Heart left ventricle (tissue), 16 donors: ENCODE data around the gene ZDHHC14. TPM values are rescaled to one million over a fixed set of nuclear protein-coding genes. Genes with fewer than 3 reads are reported as not detected.
"Not testable (repeated sequence)": the region's sequence is repeated elsewhere in the genome, so short reads cannot be mapped to it uniquely, and the experiment has no call there.

Experiments
- ATAC-seq, 4 donors: fragments of 200-7000 bp; cut with Tn5 transposase; one replicate each; pipeline ENCODE4 v1.9.1; 2020 to 2022; ENCODE audit warnings: moderate library complexity in 4 of 4, mild to moderate bottlenecking in 3 of 4, moderate number of reproducible peaks in 1 of 4
- DNase-seq, 5 donors: peaks; one replicate each; pipeline ENCODE4 v3.0.0-alpha.2; 2020
- H3K27ac ChIP-seq, 12 donors: fragments of 200-600 bp; sonication (generic) in 4 of 12; one replicate each; pipeline versions ENCODE4 v1.5.0 to v1.8.0; 2016 to 2022; ENCODE audit warnings: mild to moderate bottlenecking in 2 of 12
- H3K27me3 ChIP-seq, 9 donors: fragments of 200-600 bp; sonication (generic) in 2 of 9; one replicate each; pipeline versions ENCODE4 v1.5.1 to v1.8.0; 2016 to 2022; ENCODE audit warnings: mild to moderate bottlenecking in 3 of 9
- H3K36me3 ChIP-seq, 9 donors: fragments of 200-600 bp; sonication (generic) in 2 of 9; one replicate each; pipeline versions ENCODE4 v1.5.0 to v1.8.0; 2018 to 2022; ENCODE audit warnings: mild to moderate bottlenecking in 2 of 9
- H3K4me1 ChIP-seq, 12 donors: fragments of 200-600 bp; sonication (generic) in 4 of 12; one replicate each; pipeline versions ENCODE4 v1.5.0 to v1.8.0; 2016 to 2022; ENCODE audit warnings: mild to moderate bottlenecking in 3 of 12
- H3K4me3 ChIP-seq, 12 donors: fragments of 200-600 bp; sonication (generic) in 4 of 12; one replicate each; pipeline versions ENCODE4 v1.5.0 to v1.8.0; 2017 to 2022; ENCODE audit warnings: mild to moderate bottlenecking in 9 of 12, moderate library complexity in 4 of 12
- H3K9me3 ChIP-seq, 12 donors: fragments of 200-600 bp; sonication (generic) in 4 of 12; one replicate each; pipeline versions ENCODE4 v1.5.0 to v1.8.0; 2016 to 2022; ENCODE audit warnings: mild to moderate bottlenecking in 1 of 12
- CTCF ChIP-seq, 12 donors: fragments of 200-600 bp; sonication (generic) in 4 of 12; IDR thresholded peaks; one replicate each; pipeline versions ENCODE4 v1.5.0 to v1.8.0; 2018 to 2022; ENCODE audit warnings: antibody characterized with exemption in 12 of 12, mild to moderate bottlenecking in 5 of 12
- POLR2A ChIP-seq, 2 donors: fragments of 450-650 bp; IDR thresholded peaks; one replicate each; pipeline ENCODE4 v1.6.1; 2017; ENCODE audit warnings: antibody characterized with exemption in 2 of 2, mild to moderate bottlenecking in 2 of 2, moderate library complexity in 2 of 2
- WGBS, 4 donors: extraction: QIAGEN DNeasy Blood & Tissue Kit in 2 of 4; methylation state at CpG; one replicate each; pipeline versions ENCODE4 v1.1.5 to v1.1.7; 2013 to 2018; 5-methylcytosine and 5-hydroxymethylcytosine counted together
- intact Hi-C, 10 donors: fragments of 100-400 bp; cut with DNase I; formaldehyde crosslinking; loops; one replicate each; pipeline versions ENCODE4 v1.11.1 to v1.14.2; 2022
- polyA plus RNA-seq, 2 donors: library from polyadenylated mRNA; stranded (reverse); fragments of 200-250 nt; gene quantifications; one replicate each; pipeline ENCODE4 v1.2.3, GENCODE V29; 2013
- total RNA-seq, 9 donors: library from RNA; depleted of rRNA in 2 of 9; stranded (reverse); fragments of >200 nt in 2 of 9; fragmentation: NEBNext Ultra II Directional in 3 of 9; extraction: Animal tissue kit (Norgen Biotek cat#: 25700) in 3 of 9; gene quantifications; one replicate each; pipeline versions ENCODE4 v1.1.0 to v1.2.4, GENCODE V29; 2016 to 2023
- donor health status: ischemic (EF 13 %, LVEDD 7.1; RV severe dilation, severe dysfunction).
- donor health status: healthy with polysubstance abuse.
- donor health status: DM: no; HTN: yes; CAD: no.
- donor health status: DM: no; HTN: no; CAD: no.
- donor health status: ischemic (EF 25% LVEDD 6.9; RV normal size, moderate dysfunction).
- donor health status: ischemic (EF 25% LVEDD 5.7; RV mildly dilated, moderate dysfunction).
- donor health status: healthy.
- donor health status: DM: yes; HTN: yes; CAD: no.
- donor health status: ischemic (EF 35%, LVEDD 5.7; RV mildly dilated, moderate dysfunction).
- donor health status: nonischemic (EF 11% LVEDD 7.7; RV severe dilation, severe dysfunction).
- donor health status: DM: yes; HTN: yes; CAD: no.
- donor health status: PGD.
- donor health status: ischemic (EF 29% LVEDD 5.4; RV normal size, mild dysfunction).
- donor health status: nonischemic (EF 23%, LVEDD 6.1; RV moderate dilation, normal function).

The ZDHHC14 gene
- total and polyA plus RNA-seq, 11 donors, result 7.0 to 25.8 (median 15.4) TPM

DNA sequence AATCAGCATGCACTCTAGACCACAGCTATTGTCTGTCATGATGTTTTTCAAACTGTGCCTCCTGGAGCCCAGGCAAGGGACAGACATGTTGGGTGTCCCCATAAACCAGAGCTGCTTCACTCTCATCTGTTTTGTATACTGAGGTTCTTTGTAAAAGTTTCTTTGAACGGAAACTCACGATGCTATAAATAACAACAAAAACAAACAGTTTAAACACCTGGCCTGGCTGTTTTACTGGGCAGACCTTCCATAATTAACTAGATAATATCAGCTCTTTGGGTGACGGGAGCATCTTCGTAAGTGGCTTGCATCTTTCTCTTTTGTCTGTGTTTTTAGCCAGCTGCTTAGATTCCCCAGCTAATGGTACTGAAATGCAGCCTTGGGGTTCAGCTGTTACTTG is 190.3 kb downstream of the ZDHHC14 start:
- Histone ChIP-seq H3K27me3 (no peaks in the 10 kb centered on the region), H3K36me3 (no peaks in the 10 kb centered on the region), H3K27ac (no peak overlapping the region), H3K4me1 (peaks cover 0 to 10% (median 0%) of the 10 kb centered on the region in 12 donors), H3K4me3 (no peak overlapping the region), H3K9me3 (peaks cover 0 to 8% (median 0%) of the 10 kb centered on the region in 12 donors)
- TF ChIP-seq CTCF (IDR thresholded peaks at IDR 0.05), result no peak
- TF ChIP-seq POLR2A (IDR thresholded peaks at IDR 0.05), result no peak
- ATAC-seq, result no peak
- WGBS, 4 donors, result 57 to 74% (median 60%) methylated on average over 4 of the region's 4 CpGs
- no peak for DNase-seq
- intact Hi-C loops, result loop anchor here in 3 of 10 donors (10.0 kb wide), 1 partner anchor 186 kb away; the partner anchor contains the start of gene ZDHHC14 (in 3 of the 3)

DNA sequence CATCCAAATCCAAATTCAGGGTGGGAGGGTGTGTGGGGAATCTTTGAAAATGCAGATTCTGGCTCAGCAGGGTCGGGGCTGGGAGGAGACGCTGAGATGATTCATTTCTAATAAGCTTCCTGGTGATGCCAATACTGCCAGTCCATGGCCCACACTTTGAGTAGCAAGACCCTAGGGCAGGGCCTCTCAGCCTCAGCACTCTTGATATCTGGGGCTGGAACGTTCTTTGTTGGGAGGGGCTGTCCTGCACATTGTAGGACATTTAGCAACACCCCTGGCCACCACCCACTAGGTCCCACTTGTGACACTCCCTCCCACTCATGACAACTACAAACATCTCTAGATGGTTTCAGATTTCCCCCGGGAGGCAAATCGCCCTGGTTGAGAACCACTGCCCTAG is 191.0 kb downstream of the ZDHHC14 start:
- ATAC-seq (no peak), DNase-seq (no peak)
- Histone ChIP-seq H3K36me3 (no peaks in the 10 kb centered on the region), H3K27ac (no peak overlapping the region), H3K4me1 (peaks cover 0 to 10% (median 0%) of the 10 kb centered on the region in 12 donors), H3K27me3 (no peaks in the 10 kb centered on the region), H3K4me3 (no peak overlapping the region), H3K9me3 (peaks cover 0 to 9% (median 0%) of the 10 kb centered on the region in 12 donors)
- no peak for TF ChIP-seq CTCF (IDR thresholded peaks at IDR 0.05)
- TF ChIP-seq POLR2A (IDR thresholded peaks at IDR 0.05), result no peak
- intact Hi-C loops, result loop anchor here in 3 of 10 donors (10.0 kb wide), 1 partner anchor 187 kb away; the partner anchor contains the start of gene ZDHHC14 (in 3 of the 3)
- 86 to 94% (median 91%) methylated on average over 5 of the region's 5 CpGs for WGBS, 4 donors

- Histone ChIP-seq H3K9me3 (peaks cover 0 to 15% (median 0%) of the 10 kb centered on the region in 12 donors), H3K4me3 (no peak overlapping the region), H3K27ac (no peak overlapping the region), H3K27me3 (no peaks in the 10 kb centered on the region), H3K4me1 (peaks cover 0 to 13% (median 3%) of the 10 kb centered on the region in 12 donors), H3K36me3 (no peaks in the 10 kb centered on the region)
- ATAC-seq, result peak in 3 of 4 donors; percentile 64 to 68 (median 64)
- WGBS, 4 donors, result 56 to 76% (median 71%) methylated on average over 5 of the region's 5 CpGs
- intact Hi-C loops, result loop anchor here in 4 of 10 donors (5.0 to 10.0 kb wide), 2 partner anchors 190 to 258 kb away; partner anchors contain the start of gene ZDHHC14 (in 3 of the 4)
- TF ChIP-seq CTCF (IDR thresholded peaks at IDR 0.05) (peak in 3 of 12 donors; percentile 14 to 28 (median 17)), POLR2A (IDR thresholded peaks at IDR 0.05) (no peak)
- no peak for DNase-seq
Measured at GRCh38 chr6:157574851-157575424, 193.9 kb downstream of the ZDHHC14 start.

- H3K27me3 ChIP-seq, result no peaks in the 10 kb centered on the region
- WGBS, 4 donors, result 79 to 90% (median 89%) methylated on average over 9 of the region's 9 CpGs
- intact Hi-C loops, result loop anchor here in 4 of 10 donors (5.0 to 10.0 kb wide), 2 partner anchors 191 to 258 kb away; partner anchors contain the start of gene ZDHHC14 (in 3 of the 4)
- H3K27ac ChIP-seq, result no peak overlapping the region
- H3K9me3 ChIP-seq, result peaks cover 0 to 15% (median 0%) of the 10 kb centered on the region in 12 donors
- peaks cover 0 to 18% (median 8%) of the 10 kb centered on the region in 12 donors for H3K4me1 ChIP-seq
- H3K36me3 ChIP-seq, result no peaks in the 10 kb centered on the region
- TF ChIP-seq CTCF (IDR thresholded peaks at IDR 0.05) (no peak), POLR2A (IDR thresholded peaks at IDR 0.05) (no peak)
- peak in 3 of 4 donors; percentile 21 to 31 (median 22) for ATAC-seq
- DNase-seq, result no peak
- no peak overlapping the region for H3K4me3 ChIP-seq
Measured at GRCh38 chr6:157575436-157576145, 194.6 kb downstream of the ZDHHC14 start.

DNA sequence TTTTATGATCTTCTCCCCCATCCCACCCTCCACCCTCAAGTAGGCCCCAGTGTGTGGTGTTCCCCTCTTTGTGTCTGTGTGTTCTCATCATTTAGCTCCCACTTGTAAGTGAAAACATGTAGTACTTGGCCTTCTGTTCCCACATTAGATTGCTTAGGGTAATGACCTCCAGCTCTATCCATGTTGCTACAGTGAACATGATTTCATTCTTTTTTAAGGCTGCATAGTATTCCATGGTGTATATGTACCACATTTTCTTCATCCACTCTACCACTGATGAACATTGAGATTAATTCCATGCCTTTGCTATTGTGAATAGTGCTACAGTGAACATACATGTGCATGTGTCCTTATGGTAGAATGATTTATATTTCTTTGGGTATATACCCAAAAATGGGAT is 196.0 kb downstream of the ZDHHC14 start:
- Histone ChIP-seq H3K9me3 (peaks cover 0 to 17% (median 0%) of the 10 kb centered on the region in 12 donors), H3K4me1 (peaks cover 0 to 18% (median 8%) of the 10 kb centered on the region in 12 donors)
- not testable (repeated sequence) for ATAC-seq, H3K36me3 ChIP-seq, H3K27ac ChIP-seq, H3K27me3 ChIP-seq, DNase-seq, H3K4me3 ChIP-seq
- intact Hi-C loops, result loop anchor here in 4 of 10 donors (5.0 to 10.0 kb wide), 2 partner anchors 192 to 260 kb away; partner anchors contain the start of gene ZDHHC14 (in 3 of the 4)

- Histone ChIP-seq H3K4me1 (peaks cover 0 to 18% (median 8%) of the 10 kb centered on the region in 12 donors), H3K9me3 (peaks cover 0 to 29% (median 0%) of the 10 kb centered on the region in 12 donors)
- not testable (repeated sequence) for H3K27ac ChIP-seq, H3K27me3 ChIP-seq, ATAC-seq, DNase-seq, H3K36me3 ChIP-seq, H3K4me3 ChIP-seq
- 81 to 93% (median 88%) methylated on average over 2 of the region's 2 CpGs for WGBS, 4 donors
- intact Hi-C loops, result loop anchor here in 4 of 10 donors (5.0 to 10.0 kb wide), 2 partner anchors 194 to 261 kb away; partner anchors contain the start of gene ZDHHC14 (in 3 of the 4)
Measured at GRCh38 chr6:157578527-157578926, 197.5 kb downstream of the ZDHHC14 start.
